GM18519 (cell line): ENCODE measurements around the gene SMTNL2.

Source experiments
- ATAC-seq: cut with Tn5 transposase; IDR thresholded peaks from one replicate; pipeline ENCODE4 v1.9.1; 2021; ENCODE audit warnings: mild to moderate bottlenecking, moderate library complexity; ENCODE audit not compliant: unreplicated experiment, low FRiP score

The SMTNL2 gene

DNA sequence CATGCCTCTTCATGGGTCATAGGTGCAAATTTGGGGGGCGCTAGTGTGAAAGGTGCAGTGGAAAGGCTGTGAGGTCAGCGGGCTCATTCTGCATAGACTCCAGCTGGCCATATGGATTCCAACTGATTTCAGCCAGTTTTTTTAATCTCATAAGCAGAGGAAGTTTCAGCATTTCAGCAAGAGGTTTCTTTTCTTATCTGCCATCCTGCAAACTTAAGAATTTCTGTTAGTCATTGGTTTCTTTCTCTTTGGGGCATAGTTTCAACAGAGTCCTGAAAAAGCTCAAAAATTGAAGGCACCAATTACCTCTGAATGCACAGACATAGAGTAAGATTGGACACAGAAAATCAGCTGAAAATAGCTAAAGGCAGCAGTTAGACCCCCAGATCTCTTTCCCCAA is 73.3 kb downstream of the SMTNL2 start:
- no peak for ATAC-seq
